ENCODE data around the gene SLC2A14.
"Not testable (repeated sequence)": the region's sequence is repeated elsewhere in the genome, so short reads cannot be mapped to it uniquely, and the experiment has no call there.

SLC2A14 gene

GRCh38 chr12:7896726-7897125, 24.0 kb upstream of the SLC2A14 start:
- not testable (repeated sequence) for H3K9me3 ChIP-seq (ENCODE audit: low read length); H3K4me1 ChIP-seq (ENCODE audit: insufficient read depth, low read length); H2AFZ ChIP-seq (ENCODE audit: low read depth, low read length); H3K36me3 ChIP-seq (ENCODE audit: insufficient read depth, low read length); H3K4me3 ChIP-seq (ENCODE audit: low read length); H3K27me3 ChIP-seq (ENCODE audit: insufficient read depth, low read length)

- no peak overlapping the region for H3K4me3 ChIP-seq (ENCODE audit: low read length)
Observed at GRCh38 chr12:7892186-7892980, 19.7 kb upstream of the SLC2A14 start.

GRCh38 chr12:7884689-7885088, 12.0 kb upstream of the SLC2A14 start:
- H2AFZ ChIP-seq (ENCODE audit: low read depth, low read length), result no peak overlapping the region
- H3K36me3 ChIP-seq (ENCODE audit: insufficient read depth, low read length), result no peaks in the 10 kb centered on the region
- H3K4me1 ChIP-seq (ENCODE audit: insufficient read depth, low read length), result no peaks in the 10 kb centered on the region
- no peaks in the 10 kb centered on the region for H3K27me3 ChIP-seq (ENCODE audit: insufficient read depth, low read length)
- H3K4me3 ChIP-seq (ENCODE audit: low read length), result no peak overlapping the region
- no peaks in the 10 kb centered on the region for H3K9me3 ChIP-seq (ENCODE audit: low read length)

More at GRCh38 chr12:7892186-7892980, 19.7 kb upstream of the SLC2A14 start:
- Histone ChIP-seq H3K4me1 (ENCODE audit: insufficient read depth, low read length) (peaks cover 11% of the 10 kb centered on the region), H3K36me3 (ENCODE audit: insufficient read depth, low read length) (no peaks in the 10 kb centered on the region), H3K9me3 (ENCODE audit: low read length) (no peaks in the 10 kb centered on the region), H2AFZ (ENCODE audit: low read depth, low read length) (no peak overlapping the region), H3K27me3 (ENCODE audit: insufficient read depth, low read length) (no peaks in the 10 kb centered on the region)

GRCh38 chr12:7881736-7882120, 9.0 kb upstream of the SLC2A14 start:
- H3K4me1 ChIP-seq (ENCODE audit: insufficient read depth, low read length); H3K36me3 ChIP-seq (ENCODE audit: insufficient read depth, low read length); H3K27me3 ChIP-seq (ENCODE audit: insufficient read depth, low read length); H3K9me3 ChIP-seq (ENCODE audit: low read length); H2AFZ ChIP-seq (ENCODE audit: low read depth, low read length); H3K4me3 ChIP-seq (ENCODE audit: low read length): not testable (repeated sequence)

- not testable (repeated sequence) for H2AFZ ChIP-seq (ENCODE audit: low read depth, low read length); H3K4me1 ChIP-seq (ENCODE audit: insufficient read depth, low read length); H3K4me3 ChIP-seq (ENCODE audit: low read length); H3K9me3 ChIP-seq (ENCODE audit: low read length); H3K27me3 ChIP-seq (ENCODE audit: insufficient read depth, low read length); H3K36me3 ChIP-seq (ENCODE audit: insufficient read depth, low read length)
Observed at GRCh38 chr12:7880952-7881735, 8.4 kb upstream of the SLC2A14 start.

- Histone ChIP-seq H3K9me3 (ENCODE audit: low read length) (no peaks in the 10 kb centered on the region), H3K27me3 (ENCODE audit: insufficient read depth, low read length) (no peaks in the 10 kb centered on the region), H3K36me3 (ENCODE audit: insufficient read depth, low read length) (no peaks in the 10 kb centered on the region), H3K4me1 (ENCODE audit: insufficient read depth, low read length) (no peaks in the 10 kb centered on the region), H2AFZ (ENCODE audit: low read depth, low read length) (no peak overlapping the region), H3K4me3 (ENCODE audit: low read length) (no peak overlapping the region)
Observed at GRCh38 chr12:7879246-7879645, 6.5 kb upstream of the SLC2A14 start.

- no peaks in the 10 kb centered on the region for H3K4me1 ChIP-seq (ENCODE audit: insufficient read depth, low read length)
- H3K36me3 ChIP-seq (ENCODE audit: insufficient read depth, low read length), result no peaks in the 10 kb centered on the region
- no peak overlapping the region for H3K4me3 ChIP-seq (ENCODE audit: low read length)
Observed at GRCh38 chr12:7877420-7877819, 4.7 kb upstream of the SLC2A14 start.

GRCh38 chr12:7870335-7870734, 2.4 kb downstream of the SLC2A14 start:
- no peak overlapping the region for H3K4me3 ChIP-seq (ENCODE audit: low read length)
- no peaks in the 10 kb centered on the region for H3K4me1 ChIP-seq (ENCODE audit: insufficient read depth, low read length)
- H3K27me3 ChIP-seq (ENCODE audit: insufficient read depth, low read length), result no peaks in the 10 kb centered on the region
- H2AFZ ChIP-seq (ENCODE audit: low read depth, low read length), result no peak overlapping the region
- H3K9me3 ChIP-seq (ENCODE audit: low read length), result no peaks in the 10 kb centered on the region
- H3K36me3 ChIP-seq (ENCODE audit: insufficient read depth, low read length), result no peaks in the 10 kb centered on the region

More at GRCh38 chr12:7877420-7877819, 4.7 kb upstream of the SLC2A14 start:
- no peaks in the 10 kb centered on the region for H3K9me3 ChIP-seq (ENCODE audit: low read length)
- no peaks in the 10 kb centered on the region for H3K27me3 ChIP-seq (ENCODE audit: insufficient read depth, low read length)
- no peak overlapping the region for H2AFZ ChIP-seq (ENCODE audit: low read depth, low read length)

- no peaks in the 10 kb centered on the region for H3K9me3 ChIP-seq (ENCODE audit: low read length)
- H3K4me1 ChIP-seq (ENCODE audit: insufficient read depth, low read length), result no peaks in the 10 kb centered on the region
- H3K27me3 ChIP-seq (ENCODE audit: insufficient read depth, low read length), result no peaks in the 10 kb centered on the region
- H2AFZ ChIP-seq (ENCODE audit: low read depth, low read length), result no peak overlapping the region
- no peak overlapping the region for H3K4me3 ChIP-seq (ENCODE audit: low read length)
- no peaks in the 10 kb centered on the region for H3K36me3 ChIP-seq (ENCODE audit: insufficient read depth, low read length)
Observed at GRCh38 chr12:7869137-7869536, 3.6 kb downstream of the SLC2A14 start.

GRCh38 chr12:7868391-7868790, 4.3 kb downstream of the SLC2A14 start:
- no peaks in the 10 kb centered on the region for H3K4me1 ChIP-seq (ENCODE audit: insufficient read depth, low read length)
- H3K27me3 ChIP-seq (ENCODE audit: insufficient read depth, low read length), result no peaks in the 10 kb centered on the region
- H2AFZ ChIP-seq (ENCODE audit: low read depth, low read length), result no peak overlapping the region
- no peaks in the 10 kb centered on the region for H3K9me3 ChIP-seq (ENCODE audit: low read length)
- H3K36me3 ChIP-seq (ENCODE audit: insufficient read depth, low read length), result no peaks in the 10 kb centered on the region
- no peak overlapping the region for H3K4me3 ChIP-seq (ENCODE audit: low read length)

- Histone ChIP-seq H2AFZ (ENCODE audit: low read depth, low read length) (no peak overlapping the region), H3K4me1 (ENCODE audit: insufficient read depth, low read length) (no peaks in the 10 kb centered on the region), H3K9me3 (ENCODE audit: low read length) (no peaks in the 10 kb centered on the region), H3K4me3 (ENCODE audit: low read length) (no peak overlapping the region), H3K36me3 (ENCODE audit: insufficient read depth, low read length) (no peaks in the 10 kb centered on the region), H3K27me3 (ENCODE audit: insufficient read depth, low read length) (no peaks in the 10 kb centered on the region)
Observed at GRCh38 chr12:7864601-7865150, 8.0 kb downstream of the SLC2A14 start.

- H3K4me1 ChIP-seq (ENCODE audit: insufficient read depth, low read length); H3K36me3 ChIP-seq (ENCODE audit: insufficient read depth, low read length); H3K27me3 ChIP-seq (ENCODE audit: insufficient read depth, low read length); H3K9me3 ChIP-seq (ENCODE audit: low read length); H2AFZ ChIP-seq (ENCODE audit: low read depth, low read length); H3K4me3 ChIP-seq (ENCODE audit: low read length): not testable (repeated sequence)
Observed at GRCh38 chr12:7862814-7863348, 9.8 kb downstream of the SLC2A14 start.

- not testable (repeated sequence) for H3K9me3 ChIP-seq (ENCODE audit: low read length); H3K27me3 ChIP-seq (ENCODE audit: insufficient read depth, low read length); H2AFZ ChIP-seq (ENCODE audit: low read depth, low read length); H3K4me1 ChIP-seq (ENCODE audit: insufficient read depth, low read length); H3K4me3 ChIP-seq (ENCODE audit: low read length); H3K36me3 ChIP-seq (ENCODE audit: insufficient read depth, low read length)
Observed at GRCh38 chr12:7862301-7862700, 10.4 kb downstream of the SLC2A14 start.
